Ascending aorta (tissue), 2 donors: ENCODE results near the gene COL15A1. TPM values are rescaled to one million over a fixed set of nuclear protein-coding genes. Genes with fewer than 3 reads are reported as not detected.

Source experiments
- DNase-seq, 2 donors: peaks; one replicate each; pipeline ENCODE4 v3.0.0-alpha.2; 2019; ENCODE audit warnings: low spot score in 2 of 2
- H3K27ac ChIP-seq, 2 donors: fragments of 200-600 bp; sonication (generic); one replicate each; pipeline ENCODE4 v1.5.1; 2016 to 2017; ENCODE audit warnings: mild to moderate bottlenecking in 1 of 2
- H3K27me3 ChIP-seq: fragments of 200-600 bp; sonication (generic); one replicate; pipeline ENCODE4 v1.5.1; 2017
- H3K36me3 ChIP-seq, 2 donors: fragments of 200-600 bp; sonication (generic); one replicate each; pipeline ENCODE4 v1.5.1; 2016
- H3K4me1 ChIP-seq, 2 donors: fragments of 200-600 bp; sonication (generic); one replicate each; pipeline ENCODE4 v1.5.1; 2016 to 2017; ENCODE audit warnings: mild to moderate bottlenecking in 1 of 2
- H3K4me3 ChIP-seq, 2 donors: fragments of 200-600 bp; sonication (generic); one replicate each; pipeline ENCODE4 v1.5.1; 2016 to 2017; ENCODE audit warnings: mild to moderate bottlenecking in 1 of 2
- H3K9me3 ChIP-seq, 2 donors: fragments of 200-600 bp; sonication (generic); one replicate each; pipeline ENCODE4 v1.5.1; 2016
- intact Hi-C: fragments of 100-400 bp; cut with DNase I; formaldehyde crosslinking; loops from one replicate; pipeline ENCODE4 v1.15.1; 2023
- total RNA-seq: library from RNA; depleted of rRNA; stranded (reverse); fragments of >200 nt; gene quantifications from one replicate; pipeline ENCODE4 v1.1.0, GENCODE V29; 2016
- TF ChIP-seq, protein P1 (sequence below), 3 experiments: fragments of 200-600 bp in 2 of 3; fragments of 450-650 bp in 1 of 3; sonication (generic) in 2 of 3; IDR thresholded peaks; one replicate each; pipeline ENCODE4 v1.5.1; 2016 to 2019; ENCODE audit warnings: antibody characterized with exemption in 3 of 3, mild to moderate bottlenecking in 1 of 3, moderate library complexity in 1 of 3

COL15A1 gene
- total RNA-seq, 1 donor from 2014 or later, result 58.6 TPM

GRCh38 chr9:99034149-99034548 is 90.4 kb downstream of the COL15A1 start:
- H3K4me3 ChIP-seq, result no peak overlapping the region
- TF ChIP-seq, protein P1, sequence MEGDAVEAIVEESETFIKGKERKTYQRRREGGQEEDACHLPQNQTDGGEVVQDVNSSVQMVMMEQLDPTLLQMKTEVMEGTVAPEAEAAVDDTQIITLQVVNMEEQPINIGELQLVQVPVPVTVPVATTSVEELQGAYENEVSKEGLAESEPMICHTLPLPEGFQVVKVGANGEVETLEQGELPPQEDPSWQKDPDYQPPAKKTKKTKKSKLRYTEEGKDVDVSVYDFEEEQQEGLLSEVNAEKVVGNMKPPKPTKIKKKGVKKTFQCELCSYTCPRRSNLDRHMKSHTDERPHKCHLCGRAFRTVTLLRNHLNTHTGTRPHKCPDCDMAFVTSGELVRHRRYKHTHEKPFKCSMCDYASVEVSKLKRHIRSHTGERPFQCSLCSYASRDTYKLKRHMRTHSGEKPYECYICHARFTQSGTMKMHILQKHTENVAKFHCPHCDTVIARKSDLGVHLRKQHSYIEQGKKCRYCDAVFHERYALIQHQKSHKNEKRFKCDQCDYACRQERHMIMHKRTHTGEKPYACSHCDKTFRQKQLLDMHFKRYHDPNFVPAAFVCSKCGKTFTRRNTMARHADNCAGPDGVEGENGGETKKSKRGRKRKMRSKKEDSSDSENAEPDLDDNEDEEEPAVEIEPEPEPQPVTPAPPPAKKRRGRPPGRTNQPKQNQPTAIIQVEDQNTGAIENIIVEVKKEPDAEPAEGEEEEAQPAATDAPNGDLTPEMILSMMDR (IDR thresholded peaks at IDR 0.05), result no peak

DNA sequence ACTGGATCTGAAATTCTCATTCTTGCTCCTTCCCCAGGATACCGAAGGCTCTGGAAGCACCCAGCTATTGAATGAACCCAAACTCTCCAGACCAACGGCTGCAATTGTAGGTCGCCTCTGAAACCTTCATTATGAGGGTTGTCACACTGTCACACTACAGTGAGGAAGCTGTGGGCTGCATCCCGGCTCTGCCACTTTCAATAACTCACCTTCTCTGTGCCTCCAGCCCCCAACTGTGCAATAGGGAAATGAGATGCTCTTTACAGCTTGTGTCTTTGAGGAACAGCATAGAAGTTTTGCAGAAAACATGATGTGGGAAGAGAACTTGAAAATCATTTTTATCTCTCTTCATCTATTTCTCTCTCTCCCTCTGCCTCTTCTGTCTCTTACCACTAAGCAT is 91.6 kb downstream of the COL15A1 start:
- no peaks in the 10 kb centered on the region for H3K9me3 ChIP-seq
- no peaks in the 10 kb centered on the region for H3K27me3 ChIP-seq
- no peaks in the 10 kb centered on the region for H3K36me3 ChIP-seq
- H3K4me3 ChIP-seq, result no peak overlapping the region
- intact Hi-C loops, result no loop called here
- DNase-seq, result peak in 1 of 2 donors; percentile 49
- H3K27ac ChIP-seq, result no peak overlapping the region
- H3K4me1 ChIP-seq, result no peaks in the 10 kb centered on the region
- TF ChIP-seq, protein P1 (IDR thresholded peaks at IDR 0.05), result no peak

More at GRCh38 chr9:99034149-99034548, 90.4 kb downstream of the COL15A1 start:
- intact Hi-C loops, result no loop called here
- no peak for DNase-seq
- no peaks in the 10 kb centered on the region for H3K27me3 ChIP-seq
- no peak overlapping the region for H3K27ac ChIP-seq
- H3K9me3 ChIP-seq, result no peaks in the 10 kb centered on the region
- no peaks in the 10 kb centered on the region for H3K36me3 ChIP-seq
- peaks cover 0 to under 1% of the 10 kb centered on the region in 2 donors for H3K4me1 ChIP-seq

- intact Hi-C loops, result no loop called here
- Histone ChIP-seq H3K27ac (no peak overlapping the region), H3K4me1 (no peaks in the 10 kb centered on the region), H3K4me3 (no peak overlapping the region), H3K36me3 (no peaks in the 10 kb centered on the region), H3K27me3 (no peaks in the 10 kb centered on the region), H3K9me3 (no peaks in the 10 kb centered on the region)
- DNase-seq, result no peak
- TF ChIP-seq, protein P1 (IDR thresholded peaks at IDR 0.05), result no peak
Measured at GRCh38 chr9:99037769-99038483, 94.2 kb downstream of the COL15A1 start.

DNA sequence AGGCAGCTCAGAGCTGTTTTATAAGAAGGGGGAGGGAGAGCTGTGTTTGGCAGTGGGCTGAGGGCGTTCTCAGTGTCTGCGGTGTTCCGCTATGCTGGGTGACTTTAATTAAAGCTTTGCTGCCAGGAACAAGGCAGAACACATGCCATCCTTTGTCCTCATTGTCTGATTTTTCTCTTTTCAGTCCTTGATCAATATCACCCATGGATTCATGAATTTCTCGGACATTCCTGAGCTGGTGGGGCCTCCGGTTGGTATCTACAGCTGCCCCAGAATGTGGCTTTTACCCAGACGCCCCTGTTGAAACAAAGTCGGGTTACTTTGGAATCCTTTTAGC is 94.7 kb downstream of the COL15A1 start:
- no peaks in the 10 kb centered on the region for H3K36me3 ChIP-seq
- TF ChIP-seq, protein P1 (IDR thresholded peaks at IDR 0.05), result no peak
- H3K27ac ChIP-seq, result no peak overlapping the region
- DNase-seq, result no peak
- no peaks in the 10 kb centered on the region for H3K27me3 ChIP-seq
- intact Hi-C loops, result no loop called here
- no peaks in the 10 kb centered on the region for H3K9me3 ChIP-seq
- H3K4me1 ChIP-seq, result no peaks in the 10 kb centered on the region
- H3K4me3 ChIP-seq, result no peak overlapping the region

DNA sequence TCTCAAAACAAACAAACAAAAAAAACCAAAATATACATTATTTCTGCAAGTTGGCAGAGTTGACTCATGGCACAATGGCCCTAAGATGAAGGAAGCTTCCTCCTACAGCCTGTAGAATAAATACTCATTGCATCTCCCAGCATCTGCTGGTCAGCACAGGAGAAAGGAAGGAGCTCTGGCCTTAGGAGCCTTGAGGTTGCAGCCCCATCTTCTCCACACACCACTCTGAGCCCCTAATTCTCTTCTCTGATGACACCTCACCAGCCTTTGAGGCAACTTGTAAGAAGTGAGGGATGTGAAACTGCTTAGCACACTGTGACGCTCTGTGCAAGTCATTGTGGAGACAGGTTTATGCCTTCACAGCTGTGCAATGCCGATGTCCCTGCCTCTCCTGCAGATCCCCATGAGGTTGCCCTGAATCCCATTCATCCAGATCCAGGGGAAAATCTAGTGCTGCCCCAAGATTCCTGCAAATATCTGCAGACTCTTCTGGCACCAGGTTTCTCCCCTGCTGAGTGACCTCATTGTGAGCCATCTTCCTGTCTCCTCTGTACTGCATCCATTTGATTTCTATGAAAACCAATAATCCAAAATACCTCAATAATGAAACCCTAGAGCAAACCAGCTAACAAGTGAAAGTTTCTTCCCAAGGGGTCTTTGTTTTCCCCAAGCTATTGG is 95.9 kb downstream of the COL15A1 start:
- no peak overlapping the region for H3K4me3 ChIP-seq
- no peak for DNase-seq
- TF ChIP-seq, protein P1 (IDR thresholded peaks at IDR 0.05), result no peak
- intact Hi-C loops, result no loop called here
- no peaks in the 10 kb centered on the region for H3K4me1 ChIP-seq
- no peaks in the 10 kb centered on the region for H3K36me3 ChIP-seq
- no peak overlapping the region for H3K27ac ChIP-seq
- peaks cover 0 to 2% of the 10 kb centered on the region in 2 donors for H3K9me3 ChIP-seq
- no peaks in the 10 kb centered on the region for H3K27me3 ChIP-seq
